ENCODE results near the gene PAFAH1B1. TPM values are rescaled to one million over a fixed set of nuclear protein-coding genes. Genes with fewer than 3 reads are reported as not detected.

Gene PAFAH1B1
- total and polyA plus RNA-seq, 10 of the 15 experiments (the other 5 are each of a cell fraction or from before 2014, with no cell fraction given), result 28.9 to 107 (median 49.1) TPM

GRCh38 chr17:2563061-2563460 is 30.4 kb upstream of the PAFAH1B1 start:
- TF ChIP-seq GATAD2B (conservative IDR thresholded peaks at IDR 0.05; ENCODE audit: low read depth) (no peak), BACH1 (IDR thresholded peaks at IDR 0.05; ENCODE audit: borderline replicate concordance) (no peak), USF2 (IDR thresholded peaks at IDR 0.05; ENCODE audit: borderline replicate concordance, low read depth, low read length) (no peak), CHD1 (IDR thresholded peaks at IDR 0.05; ENCODE audit: low read depth, low read length) (no peak), CBX5 (IDR thresholded peaks at IDR 0.05; ENCODE audit: low read depth) (no peak), MAX (IDR thresholded peaks at IDR 0.05; ENCODE audit: low read depth, low read length) (no peak), SREBF1 (IDR thresholded peaks at IDR 0.05; ENCODE audit: low read length) (no peak), E2F4 (IDR thresholded peaks at IDR 0.05; ENCODE audit: low read depth, low read length) (no peak), RUNX3 (IDR thresholded peaks at IDR 0.05; ENCODE audit: low read length) (no peak)
- no peaks in the 10 kb centered on the region for H3K36me3 ChIP-seq (ENCODE audit: control insufficient read depth in 2 of 2, insufficient read depth in 2 of 2, low read length in 1 of 2)
- 38% methylated on average over 7 of the region's 7 CpGs for WGBS (ENCODE audit: insufficient coverage, insufficient replicate concordance, low lambda C conversion rate, missing lambda C conversion rate)
- CTCF ChIA-PET, result no interaction called here
- no peak for FAIRE-seq
- H2AFZ ChIP-seq (ENCODE audit: control insufficient read depth, low read depth, low read length), result no peak overlapping the region
- H3K4me1 ChIP-seq (ENCODE audit: control insufficient read depth, insufficient read depth, low read length), result no peaks in the 10 kb centered on the region
- POLR2A ChIA-PET, result no interaction called here
- no peaks in the 10 kb centered on the region for H4K20me1 ChIP-seq (ENCODE audit: control insufficient read depth, insufficient read depth)
- RAD21 ChIA-PET (ENCODE audit: unreplicated experiment), result no interaction called here
- H3K79me2 ChIP-seq (ENCODE audit: control insufficient read depth, insufficient read depth, low read length), result no peaks in the 10 kb centered on the region
- intact Hi-C loops (cut with micrococcal nuclease; ENCODE audit: unreplicated experiment), result no loop called here
- ATAC-seq, result no peak
- no peak overlapping the region for H3K4me3 ChIP-seq
- no peak overlapping the region for H3K4me2 ChIP-seq (ENCODE audit: control insufficient read depth, insufficient read depth)
- no TSS peak for BruUV-seq (replicated peaks)
- no peaks in the 10 kb centered on the region for H3K27me3 ChIP-seq (replicated peaks in 1 of 2; ENCODE audit: control insufficient read depth in 2 of 2, insufficient read depth in 2 of 2, low read length in 1 of 2)
- H3K9me3 ChIP-seq (replicated peaks; ENCODE audit: control insufficient read depth, insufficient read depth, low read length), result no peaks in the 10 kb centered on the region; the same call in 2 of the 3 replicates
- in situ Hi-C loops (cut with MboI), result no loop called here
- no peak overlapping the region for H3K9ac ChIP-seq (ENCODE audit: control insufficient read depth, insufficient read depth, low read length)
- no peak overlapping the region for H3K27ac ChIP-seq (ENCODE audit: control insufficient read depth, insufficient read depth)
- SMC1A ChIA-PET (ENCODE audit: uncharacterized antibody, unreplicated experiment), result no interaction called here
- no peak for DNase-seq (ENCODE audit: low read depth, low spot score)
